HG03521 (cell line): ENCODE results near the gene SUPT3H.

Experiments used
- ATAC-seq: cut with Tn5 transposase; IDR thresholded peaks from one replicate; pipeline ENCODE4 v1.9.1; 2021; ENCODE audit warnings: mild to moderate bottlenecking, moderate library complexity; ENCODE audit not compliant: unreplicated experiment

The SUPT3H gene

DNA sequence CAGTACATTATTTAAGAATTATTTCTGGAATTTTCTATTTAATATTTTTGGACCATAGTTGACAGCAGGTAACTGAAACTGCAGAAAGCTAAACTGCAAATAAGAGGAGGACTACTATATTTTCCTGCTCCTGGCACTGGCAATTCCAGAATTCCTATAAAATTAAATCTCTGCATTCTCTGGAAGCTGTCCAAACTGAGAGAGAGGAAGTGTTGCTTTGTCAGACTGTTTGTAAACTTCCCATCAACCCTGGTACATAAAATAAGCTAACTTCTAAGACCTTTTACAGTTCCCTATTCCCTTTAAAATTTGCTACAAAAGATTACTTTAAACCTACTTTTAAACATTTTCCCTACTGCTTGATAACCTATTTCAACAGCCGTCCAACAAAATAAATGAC, 245.7 kb downstream of the SUPT3H start:
- ATAC-seq, result no peak

DNA sequence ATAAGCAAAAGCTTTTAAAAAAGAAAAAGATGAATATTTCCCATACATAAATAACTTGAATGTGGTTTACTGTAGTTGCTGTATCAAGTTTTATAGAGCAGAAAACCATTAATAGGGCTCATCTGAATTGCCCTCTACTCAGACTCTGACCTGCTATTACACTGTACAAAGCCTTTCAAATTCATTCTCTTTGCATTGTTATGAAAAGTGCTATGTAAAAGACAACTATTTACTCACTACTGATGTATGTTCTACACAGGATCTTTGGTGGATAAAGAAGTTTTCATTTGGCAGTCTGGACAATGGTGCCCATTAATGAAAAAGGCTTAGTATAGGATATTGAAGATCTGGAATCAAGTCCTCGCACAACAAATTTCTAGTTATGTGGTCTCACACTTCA, 248.7 kb downstream of the SUPT3H start:
- ATAC-seq, result no peak

DNA sequence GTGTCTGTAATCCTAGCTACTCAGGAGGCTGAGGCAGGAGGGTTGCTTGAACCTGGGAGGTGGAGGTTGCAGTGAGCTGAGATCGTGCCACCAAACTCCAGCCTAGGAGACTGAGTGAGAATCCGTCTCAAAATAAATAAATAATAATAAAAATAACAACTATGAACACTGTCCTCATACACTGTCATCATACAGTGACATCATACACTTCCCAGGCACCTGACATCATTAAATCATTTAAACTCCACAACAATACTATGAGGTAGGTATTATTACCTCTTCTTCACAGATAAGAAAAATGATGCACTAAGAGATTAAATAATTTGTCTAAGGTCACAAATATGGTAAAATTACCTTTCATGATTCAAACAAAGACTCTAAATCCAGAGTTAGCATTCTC, 250.5 kb downstream of the SUPT3H start:
- ATAC-seq, result no peak

DNA sequence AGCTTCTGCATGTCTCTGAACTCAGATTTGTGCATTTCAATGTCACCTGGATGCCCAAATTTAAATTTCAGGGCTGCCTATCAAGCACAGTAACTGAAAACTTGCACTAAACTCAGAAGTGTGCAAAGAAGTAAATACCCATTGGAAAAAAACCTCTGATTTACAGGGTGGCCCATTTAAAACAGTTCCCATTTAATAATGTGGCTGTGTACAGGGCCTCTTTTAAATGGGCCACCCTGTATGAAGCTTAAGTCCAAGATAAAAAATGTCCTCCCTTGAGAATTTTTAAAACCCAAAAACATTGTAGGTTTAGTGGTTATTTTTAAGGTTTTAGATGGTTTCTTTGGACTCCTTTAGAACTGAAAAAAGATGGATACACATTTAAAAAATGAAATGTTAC, 251.7 kb downstream of the SUPT3H start:
- ATAC-seq, result no peak

DNA sequence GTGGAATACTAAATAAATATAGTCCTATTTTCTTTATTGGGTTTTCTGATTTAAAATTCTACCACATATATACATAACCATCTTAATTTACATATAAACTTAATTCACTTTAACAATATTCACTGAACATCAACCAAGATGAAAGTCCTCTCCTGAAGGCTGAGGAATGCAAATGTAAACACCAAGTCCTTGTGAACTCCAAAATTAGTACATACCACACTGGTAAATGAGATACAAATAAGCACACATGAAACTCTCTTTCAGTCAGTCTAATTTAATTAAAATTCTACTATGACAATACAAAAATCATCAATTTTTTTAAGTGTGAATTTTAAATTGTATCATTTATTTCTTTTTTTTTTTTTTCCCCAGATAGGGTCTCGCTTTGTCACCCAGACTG, 254.7 kb downstream of the SUPT3H start:
- ATAC-seq, result no peak

DNA sequence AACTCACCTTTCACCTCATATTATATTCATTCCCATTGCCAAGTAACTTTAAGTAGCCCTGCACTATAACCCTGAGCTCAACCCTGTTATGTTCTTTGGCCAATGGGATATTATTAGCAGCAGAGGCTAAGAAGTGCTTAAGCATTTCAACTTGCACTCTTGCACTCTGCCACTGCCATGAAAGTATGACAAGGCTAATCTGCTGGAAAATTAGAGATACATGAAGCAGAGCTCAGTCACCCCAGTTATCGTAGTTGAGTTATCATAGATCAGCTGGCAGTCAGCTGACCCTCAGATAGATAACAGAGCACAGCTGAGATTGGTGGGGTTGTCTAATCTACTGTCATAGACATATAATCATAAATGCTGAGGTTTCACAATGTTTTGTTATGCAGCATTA, 259.0 kb downstream of the SUPT3H start:
- ATAC-seq, result no peak

DNA sequence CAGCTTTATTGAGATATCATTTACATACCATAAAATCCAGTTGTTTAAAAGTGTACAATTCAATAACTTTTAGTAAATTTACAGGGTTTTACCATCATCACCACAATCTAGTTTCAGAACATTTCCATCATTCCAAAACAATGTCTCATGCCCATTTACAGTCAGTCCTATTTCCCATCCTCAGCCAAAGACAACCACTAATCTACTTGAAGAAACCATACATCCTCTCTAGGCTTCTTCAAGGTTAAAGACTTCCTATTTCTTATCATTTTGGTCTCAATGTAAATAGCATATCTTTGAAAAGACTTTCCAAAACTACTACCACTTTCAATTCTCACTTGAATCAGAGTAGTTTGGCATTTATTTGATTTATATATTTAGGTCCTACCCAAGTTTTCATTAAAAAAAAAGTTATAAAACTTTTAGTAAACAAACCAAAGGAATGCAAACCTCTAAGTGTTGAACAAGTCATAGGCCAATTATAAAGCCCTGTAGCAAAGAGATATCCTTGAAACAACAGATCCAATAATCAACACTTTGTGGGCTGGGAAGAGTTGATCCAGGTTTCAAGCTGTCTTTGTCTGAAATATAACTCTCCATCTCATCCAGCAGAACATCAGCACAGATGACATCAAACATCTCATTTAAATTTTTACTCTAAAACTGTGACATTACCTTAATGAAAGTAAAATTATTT, 260.9 kb downstream of the SUPT3H start:
- no peak for ATAC-seq

DNA sequence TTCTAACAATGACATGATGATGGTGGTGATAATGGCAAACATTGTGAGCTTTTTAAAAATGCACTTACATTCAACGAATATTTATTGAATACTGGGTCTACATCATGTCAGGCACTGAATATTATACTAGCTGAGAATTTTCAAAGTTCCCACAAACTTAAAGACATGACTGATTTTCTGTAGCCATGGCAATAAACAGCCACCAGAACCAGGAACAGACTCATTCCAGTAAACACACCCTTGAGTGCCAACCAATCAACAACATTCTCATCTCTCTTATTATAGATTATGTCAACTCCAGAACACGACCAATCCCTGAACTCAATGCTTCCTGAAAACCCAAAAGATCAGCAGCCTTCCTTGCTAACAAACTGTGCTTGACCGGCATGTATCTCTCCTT, 262.0 kb downstream of the SUPT3H start:
- ATAC-seq, result no peak

DNA sequence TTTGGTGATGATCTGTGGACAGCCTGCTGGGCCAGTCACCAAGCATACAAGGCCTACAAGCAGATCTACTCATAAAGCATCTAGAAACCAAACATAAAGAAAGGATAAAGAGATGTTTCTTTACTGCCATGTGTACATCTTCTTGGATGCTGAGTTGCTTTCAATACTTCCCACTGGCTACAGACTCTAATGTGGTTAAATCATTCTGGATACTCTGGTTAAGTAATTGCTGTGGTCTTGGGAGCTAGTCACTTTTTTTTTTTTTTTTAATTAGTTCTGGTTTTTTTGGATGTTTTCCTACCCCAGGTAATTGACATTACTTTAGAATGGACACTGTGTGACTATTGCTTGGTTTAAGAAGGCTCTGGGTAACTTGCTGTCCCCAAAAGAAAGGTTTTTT, 265.0 kb downstream of the SUPT3H start:
- ATAC-seq, result no peak

DNA sequence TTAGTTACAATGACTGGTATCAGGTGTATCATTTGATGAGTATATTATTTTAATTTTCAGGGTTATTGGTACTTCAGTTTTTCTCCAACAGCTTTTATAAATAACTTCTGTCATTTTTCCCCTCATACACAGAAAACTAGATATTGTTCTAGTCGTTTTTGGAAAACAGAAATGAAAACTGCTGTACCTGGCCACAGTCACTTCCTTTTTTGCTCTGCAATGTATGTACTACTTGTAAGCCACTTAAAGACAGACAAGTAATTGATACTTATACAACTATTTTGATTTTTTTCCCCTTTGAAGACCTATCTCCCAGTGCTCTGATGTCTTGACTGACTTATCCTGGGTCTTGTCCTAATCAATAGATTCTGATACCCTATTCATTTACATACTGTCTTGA, 268.2 kb downstream of the SUPT3H start:
- no peak for ATAC-seq

DNA sequence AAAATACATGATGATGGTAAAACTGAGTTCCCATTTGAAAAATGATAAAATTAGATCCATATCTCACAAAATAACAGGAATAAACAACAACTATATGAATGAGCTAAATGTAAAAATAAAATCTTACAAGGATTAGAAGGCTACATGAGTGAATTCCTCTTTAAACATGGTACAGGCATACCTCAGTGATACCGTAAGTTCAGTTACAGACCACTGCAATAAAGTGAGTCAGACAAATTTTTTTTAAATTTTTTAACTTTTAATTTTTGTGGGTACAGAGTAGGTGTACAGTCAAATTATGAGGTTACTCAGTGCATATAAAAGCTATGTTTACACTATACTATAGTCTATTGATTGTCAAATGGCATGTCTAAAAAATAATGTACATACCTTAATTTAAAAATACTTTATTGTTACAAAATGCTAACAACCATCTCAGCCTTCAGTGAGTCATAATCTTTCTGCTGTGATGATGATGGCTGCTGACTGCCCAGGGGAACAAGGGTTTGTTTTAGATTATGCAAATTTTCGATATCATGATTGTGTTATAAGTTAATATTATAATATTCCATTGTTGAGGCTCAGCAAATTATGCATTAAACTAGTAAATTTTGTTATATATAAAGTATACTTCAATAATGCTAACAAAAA, 272.4 kb downstream of the SUPT3H start:
- no peak for ATAC-seq

DNA sequence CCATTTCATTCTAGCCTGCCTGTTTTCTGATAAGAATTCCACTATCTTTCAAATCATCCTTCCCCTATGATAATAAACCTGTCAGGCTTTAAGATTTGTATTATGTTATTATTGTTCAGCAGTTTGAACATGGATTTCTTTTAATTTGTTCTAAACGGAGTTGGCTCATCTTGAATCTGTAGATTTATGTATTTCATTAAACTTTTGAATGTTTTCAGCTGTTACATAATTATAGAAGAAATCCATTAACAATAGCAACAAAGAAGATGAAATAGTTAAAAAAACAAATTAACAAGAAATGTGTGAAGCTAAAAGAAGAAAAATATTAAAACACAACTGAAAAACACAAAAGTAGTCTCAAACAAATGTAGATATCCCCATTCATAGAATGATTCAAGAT, 273.3 kb downstream of the SUPT3H start:
- no peak for ATAC-seq

DNA sequence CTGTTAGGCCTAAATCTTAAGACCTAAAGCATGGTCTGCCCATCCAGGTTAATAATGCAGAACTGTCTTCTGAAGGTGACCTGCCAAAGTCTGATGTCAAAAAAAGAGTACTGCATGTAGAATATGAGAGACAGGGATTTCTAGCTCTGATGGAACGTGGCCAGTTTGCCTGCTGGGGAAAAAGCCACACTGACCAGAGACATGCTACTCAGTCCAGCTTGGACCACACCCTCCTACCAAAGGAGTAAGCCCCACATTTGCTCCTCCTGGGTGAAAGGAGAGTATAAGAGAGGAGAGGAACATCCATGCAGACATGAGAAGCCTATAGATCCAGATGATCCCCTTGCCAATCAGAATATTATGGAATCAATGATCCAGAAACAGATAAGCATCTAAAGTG, 279.5 kb downstream of the SUPT3H start:
- ATAC-seq, result no peak

DNA sequence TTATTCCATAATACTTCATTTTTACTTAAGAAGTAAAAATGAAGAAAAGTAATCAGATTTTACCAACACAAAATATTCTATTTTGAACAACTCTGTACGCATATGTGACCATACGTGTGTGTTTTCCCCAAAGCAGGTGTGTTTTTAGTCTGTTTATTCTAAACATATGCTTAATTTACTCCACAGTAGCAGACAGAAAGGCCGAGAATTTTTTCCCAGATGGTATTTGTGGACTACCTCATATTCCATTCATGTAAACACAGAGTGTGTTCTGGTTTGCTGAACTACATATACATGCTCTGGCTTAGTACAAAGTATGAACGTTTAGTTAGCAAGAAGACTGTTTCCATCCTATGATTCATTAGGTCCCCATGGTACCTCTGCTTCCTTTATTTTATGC, 282.9 kb downstream of the SUPT3H start:
- no peak for ATAC-seq

DNA sequence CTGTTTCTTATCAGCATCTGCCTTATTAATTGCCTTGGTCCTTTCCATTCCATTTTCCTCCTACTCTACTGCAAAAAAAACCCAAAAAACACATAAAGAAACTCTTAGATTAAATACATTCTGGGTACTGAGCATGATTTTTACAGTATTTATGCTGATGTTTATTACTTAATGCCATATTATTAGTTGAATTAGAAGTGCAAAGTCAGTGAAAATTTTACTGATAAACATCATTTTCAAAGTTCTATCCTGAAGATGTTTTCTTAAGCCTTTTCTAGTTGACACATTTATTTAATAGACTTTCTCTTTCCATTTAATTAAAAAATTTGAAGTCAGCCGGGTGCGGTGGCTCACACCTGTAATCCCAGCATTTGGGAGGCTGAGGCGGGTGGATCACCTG, 285.6 kb downstream of the SUPT3H start:
- no peak for ATAC-seq

DNA sequence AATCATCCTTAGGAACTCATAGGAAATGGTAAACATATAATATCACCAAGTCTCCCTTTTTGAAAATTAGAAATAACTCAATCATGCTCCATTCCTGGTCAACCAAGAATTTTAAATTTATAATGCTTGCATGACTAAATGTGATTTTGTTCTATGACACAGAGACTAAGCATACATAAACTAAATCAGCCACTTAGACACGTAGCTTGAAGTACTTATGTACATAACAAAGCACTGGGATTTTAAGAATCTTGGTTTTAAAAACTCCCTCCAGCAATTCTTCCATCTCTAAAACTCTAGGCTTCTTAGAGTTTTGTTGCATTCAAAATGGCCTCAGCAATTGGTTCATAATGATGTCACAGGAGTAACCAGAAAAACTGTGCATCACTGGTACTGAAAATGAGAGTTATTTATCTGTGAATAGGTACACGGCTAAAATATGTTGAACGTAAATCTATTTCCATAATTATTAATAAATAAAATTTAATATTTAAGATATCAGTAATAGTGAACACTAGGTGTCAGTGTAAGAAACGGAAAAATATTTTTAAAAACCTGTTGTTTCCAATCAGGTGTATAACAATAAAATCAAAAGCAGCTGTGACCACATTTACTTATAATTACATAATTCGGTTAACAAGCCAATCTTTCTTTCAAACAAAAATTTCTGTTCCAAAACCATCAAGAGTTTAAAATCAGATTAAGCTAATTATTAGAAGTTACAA, 291.2 kb downstream of the SUPT3H start:
- no peak for ATAC-seq

DNA sequence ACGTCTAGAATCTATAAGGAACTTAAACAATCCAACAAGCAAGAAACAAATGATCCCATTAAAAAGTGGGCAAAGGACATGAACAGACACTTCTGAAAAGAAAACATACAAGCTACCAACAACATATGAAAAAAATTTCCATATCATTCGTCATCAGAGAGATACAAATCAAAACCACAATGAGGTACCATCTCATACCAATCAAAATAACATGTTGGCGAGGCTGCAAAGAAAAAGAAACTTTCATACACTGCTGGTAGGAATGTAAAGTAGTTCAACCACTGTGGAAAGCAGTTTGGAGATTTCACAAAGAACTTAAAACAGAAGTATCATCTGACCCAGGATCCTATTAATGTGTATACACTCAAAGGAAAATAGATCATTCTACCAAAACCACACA, 293.5 kb downstream of the SUPT3H start:
- ATAC-seq, result no peak

DNA sequence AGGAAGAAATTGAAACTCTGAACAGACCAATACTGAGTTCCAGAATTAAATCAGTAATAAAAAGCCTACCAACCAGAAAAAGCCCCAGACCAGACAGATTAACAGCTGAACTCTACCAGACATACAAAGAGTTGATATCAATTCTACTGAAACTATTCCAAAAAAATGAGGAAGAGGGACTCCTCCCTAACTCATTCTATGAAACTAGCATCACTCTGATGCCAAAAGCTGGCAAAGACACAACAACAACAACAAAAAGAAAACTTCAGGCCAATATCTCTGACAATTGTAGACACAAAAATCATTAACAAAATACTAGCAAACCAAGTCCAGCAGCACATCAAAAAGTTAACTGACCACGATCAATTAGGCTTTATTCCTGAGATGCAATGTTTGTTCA, 295.6 kb downstream of the SUPT3H start:
- ATAC-seq, result no peak

DNA sequence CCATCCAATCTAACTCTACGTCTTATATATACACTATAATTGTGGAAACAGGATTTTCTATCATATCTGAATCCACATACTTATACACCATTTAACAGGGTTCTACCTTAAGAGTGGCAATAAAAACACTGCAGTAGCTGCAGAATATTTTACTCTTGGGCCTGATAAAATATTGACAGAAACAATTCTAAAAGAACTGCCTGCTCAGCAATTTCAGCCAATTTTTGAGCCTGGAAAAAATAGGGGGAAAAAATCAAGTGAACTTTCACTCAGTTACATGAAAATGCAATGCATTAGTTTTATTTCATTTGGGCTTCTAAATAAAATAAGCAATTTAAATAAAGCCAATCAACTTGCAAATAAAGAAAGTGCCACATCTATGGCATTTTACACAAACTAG, 296.1 kb downstream of the SUPT3H start:
- no peak for ATAC-seq

DNA sequence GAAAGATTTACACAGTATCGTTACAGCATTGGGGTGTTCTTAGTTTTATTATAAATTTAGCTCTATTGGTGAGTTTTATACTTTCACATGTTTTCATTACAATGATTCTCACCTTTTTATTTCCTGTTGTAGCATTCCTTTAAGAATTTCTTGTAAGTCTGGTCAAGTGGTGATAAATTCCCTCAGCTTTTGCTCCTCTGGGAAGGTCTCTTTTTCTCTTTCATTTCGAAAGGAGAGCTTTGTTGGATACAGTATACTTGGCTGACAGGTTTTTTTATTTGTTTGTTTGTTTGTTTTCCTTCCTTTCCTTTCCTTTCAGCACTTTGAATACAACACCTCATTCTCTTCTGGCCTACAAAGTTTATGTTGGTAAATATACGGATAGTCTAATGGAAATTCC, 299.3 kb downstream of the SUPT3H start:
- ATAC-seq, result no peak

DNA sequence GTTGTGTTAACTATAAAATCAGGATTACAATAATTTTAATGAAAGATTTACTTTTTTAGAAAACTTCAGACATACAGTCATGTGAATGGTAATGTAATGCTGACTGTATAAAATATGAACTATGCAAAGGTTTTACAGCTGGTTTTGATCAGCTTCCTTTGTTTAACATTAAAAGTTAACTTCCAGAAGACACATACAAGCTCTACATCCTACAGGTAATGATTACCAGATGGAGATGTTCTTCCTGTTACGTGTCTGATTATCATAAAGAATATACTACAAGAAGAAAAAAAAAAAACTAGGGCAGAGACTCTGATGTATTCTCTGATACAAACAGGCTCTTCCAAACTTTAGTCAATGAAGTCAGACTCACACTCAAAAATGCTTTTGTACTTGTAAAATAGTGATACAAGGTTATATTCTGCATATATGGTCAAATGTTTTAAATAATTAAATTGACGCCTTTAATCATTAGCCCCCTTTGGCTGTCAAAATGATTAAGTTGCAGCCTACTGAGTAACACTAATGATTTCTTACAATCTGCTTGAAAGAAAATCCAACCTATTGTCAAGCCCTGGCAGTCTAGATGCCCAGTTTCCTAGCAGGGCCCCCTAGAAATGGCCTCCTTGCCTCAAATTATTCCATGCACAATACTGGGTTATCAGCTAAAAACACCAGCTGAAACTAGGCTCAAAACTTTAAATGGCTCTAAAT, 301.4 kb downstream of the SUPT3H start:
- no peak for ATAC-seq

DNA sequence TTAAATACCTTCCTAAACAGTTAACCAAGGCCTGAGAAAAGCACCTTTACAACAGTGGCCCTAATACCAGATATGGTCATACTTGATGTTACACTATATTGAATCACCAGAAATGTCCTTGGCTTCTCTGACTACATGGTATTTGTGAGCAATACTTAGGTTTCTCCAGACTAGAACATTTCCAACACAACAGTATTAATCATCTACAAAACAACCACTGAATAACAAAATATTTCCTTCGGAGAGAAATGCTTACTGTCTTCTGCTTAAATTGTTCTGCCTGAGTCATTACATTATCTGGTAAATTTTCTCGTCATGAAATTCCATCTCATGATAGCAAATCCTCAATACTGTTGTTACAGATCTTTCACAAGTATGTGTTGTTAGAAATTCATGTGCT, 302.5 kb downstream of the SUPT3H start:
- ATAC-seq, result no peak
